ENCODE data around the gene PRDX2.
"Not testable (repeated sequence)": the region's sequence is repeated elsewhere in the genome, so short reads cannot be mapped to it uniquely, and the experiment has no call there.

PRDX2 gene

DNA sequence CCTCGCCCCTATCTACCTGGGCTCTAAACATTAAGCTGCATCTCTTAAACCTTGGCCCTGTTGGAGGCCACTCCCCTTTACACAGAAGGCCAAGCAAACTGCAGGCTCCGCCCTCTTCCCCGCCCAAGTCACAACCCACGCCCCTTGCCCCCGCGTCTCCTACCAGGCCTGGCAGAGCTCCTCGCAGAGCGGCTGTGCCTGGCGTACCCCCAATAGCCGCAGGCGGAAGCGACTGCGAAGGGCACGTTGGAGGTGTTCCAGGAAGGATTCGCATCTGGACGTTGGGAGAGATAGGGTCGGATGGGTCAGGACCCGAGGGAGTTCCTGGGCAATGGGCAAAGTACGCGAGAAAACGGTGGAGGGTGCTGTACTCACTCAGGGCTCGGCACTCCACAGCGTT is 26.9 kb upstream of the PRDX2 start:
- no peak for DNase-seq

- no peak for DNase-seq
These were observed 23.9 kb upstream of the PRDX2 start for GRCh38 chr19:12825254-12826131.

- DNase-seq, result no peak
These were observed 20.2 kb upstream of the PRDX2 start for GRCh38 chr19:12821761-12822160.

DNA sequence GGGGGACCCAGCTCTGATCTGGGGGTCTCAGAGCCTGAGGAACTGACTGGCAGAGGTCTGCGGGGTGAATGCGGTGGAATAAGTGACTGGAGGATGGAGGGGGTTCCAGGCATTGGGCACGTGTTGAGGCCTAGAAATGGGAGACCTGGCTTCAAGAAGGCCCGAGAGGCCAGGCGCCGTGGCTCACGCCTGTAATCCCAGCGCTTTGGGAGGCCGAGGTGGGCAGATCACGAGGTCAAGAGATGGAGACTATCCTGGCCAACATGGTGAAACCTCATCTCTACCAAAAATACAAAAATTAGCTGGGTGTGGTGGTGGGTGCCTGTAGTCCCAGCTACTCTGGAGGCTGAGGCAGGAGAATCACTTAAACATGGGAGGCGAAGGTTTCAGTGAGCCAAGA is 16.2 kb upstream of the PRDX2 start:
- not testable (repeated sequence) for DNase-seq

DNA sequence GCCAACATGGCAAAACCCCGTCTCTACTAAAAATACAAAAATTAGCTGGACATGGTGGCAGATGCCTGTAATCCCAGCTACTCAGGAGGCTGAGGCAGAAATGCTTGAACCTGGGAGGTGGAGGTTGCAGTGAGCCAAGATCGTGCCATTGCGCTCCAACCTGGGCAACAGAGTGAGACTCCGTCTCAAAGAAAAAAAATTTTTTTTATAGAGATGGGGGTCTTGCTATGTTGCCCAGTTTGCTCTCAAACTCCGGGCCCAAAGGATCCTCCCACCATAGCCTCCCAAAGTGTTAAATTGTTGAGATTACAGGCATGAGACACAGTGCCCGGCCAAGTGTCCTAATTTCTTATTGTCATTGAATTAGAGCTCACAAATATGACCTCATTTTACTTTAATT is 15.6 kb upstream of the PRDX2 start:
- DNase-seq, result not testable (repeated sequence)

DNA sequence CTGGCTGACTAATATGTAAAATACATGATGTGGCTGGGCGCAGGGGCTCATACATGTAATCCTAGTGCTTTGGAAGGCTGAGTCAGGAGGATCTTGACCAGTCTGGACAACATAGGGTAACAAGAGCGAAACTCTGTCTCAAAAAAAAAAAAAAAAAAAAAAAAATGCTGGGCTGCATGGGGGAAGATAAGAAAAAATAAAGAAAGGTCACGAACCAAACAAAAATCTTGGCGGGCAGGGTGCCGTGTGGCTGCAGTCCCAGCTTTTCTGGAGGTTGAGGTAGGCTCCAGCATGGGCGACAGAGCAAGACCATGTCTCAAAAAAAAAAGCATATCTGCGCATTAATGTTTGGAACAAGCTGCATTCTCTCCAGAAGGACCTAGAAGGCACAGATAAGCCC is 13.5 kb upstream of the PRDX2 start:
- no peak for DNase-seq

DNA sequence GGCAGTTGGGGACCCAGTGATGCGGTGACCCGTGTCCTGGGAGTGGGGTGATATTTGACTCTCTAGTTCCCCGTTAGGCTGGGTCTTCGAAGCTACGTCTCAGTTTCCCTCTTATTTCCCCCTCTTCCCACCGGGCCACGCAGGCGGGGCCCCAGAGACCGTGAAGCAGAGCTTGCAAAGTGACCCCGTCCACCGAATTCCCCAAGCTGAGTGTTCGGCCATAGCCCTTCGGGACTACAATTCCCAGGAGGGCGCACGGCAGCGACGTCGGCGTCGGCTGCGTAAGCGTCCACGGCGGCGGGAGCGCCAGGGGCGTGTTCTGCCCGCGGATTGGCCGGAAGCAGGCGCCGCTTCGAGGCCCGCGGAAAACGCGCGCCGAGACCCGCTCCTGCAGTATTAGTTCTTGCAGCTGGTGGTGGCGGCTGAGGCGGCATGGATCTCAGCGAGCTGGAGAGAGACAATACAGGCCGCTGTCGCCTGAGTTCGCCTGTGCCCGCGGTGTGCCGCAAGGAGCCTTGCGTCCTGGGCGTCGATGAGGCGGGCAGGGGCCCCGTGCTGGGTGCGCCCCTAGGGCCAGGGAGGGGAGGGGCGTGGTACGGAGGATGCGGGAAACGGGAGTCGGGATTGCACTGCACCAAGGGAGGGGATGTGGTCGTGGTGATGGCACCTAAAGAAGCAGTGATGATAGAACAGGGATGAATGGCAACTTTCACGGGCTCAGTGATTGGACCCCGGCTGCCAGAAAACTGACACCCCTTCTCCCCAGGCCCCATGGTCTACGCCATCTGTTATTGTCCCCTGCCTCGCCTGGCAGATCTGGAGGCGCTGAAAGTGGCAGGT is 4.9 kb upstream of the PRDX2 start, which contains the start of gene RNASEH2A:
Gene RNASEH2A, plus strand, starts transcription at position 343 of the 840 bp plus-strand sequence. Its CDS starts 90 bp downstream, at position 433.
- DNase-seq, result peak in 56 of 58 donors; percentile 28 to 94 (median 80)

DNA sequence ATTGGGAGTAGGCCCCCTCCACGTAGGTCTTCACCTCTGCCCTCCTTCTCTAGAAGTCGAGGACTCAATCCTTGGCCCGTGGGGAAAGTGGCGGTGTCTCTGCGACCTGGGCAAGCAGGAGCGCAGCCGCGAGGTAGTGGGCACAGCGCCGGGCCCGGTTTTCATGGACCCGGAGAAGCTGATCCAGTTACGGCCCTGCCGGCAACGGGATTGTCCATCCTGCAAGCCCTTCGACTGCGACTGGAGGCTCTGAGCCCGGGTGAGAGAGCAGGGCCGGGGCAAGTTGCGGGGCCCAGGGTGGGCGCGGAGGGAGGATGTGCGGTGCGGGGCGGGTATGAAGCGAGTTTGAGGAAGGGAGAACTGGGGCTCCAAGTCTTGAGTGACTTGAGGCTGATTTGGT is 2.5 kb upstream of the PRDX2 start:
- DNase-seq, result no peak

- DNase-seq, result peak in 8 of 58 donors; percentile 14 to 59 (median 50)
These were observed 887 bp upstream of the PRDX2 start for GRCh38 chr19:12802267-12803106.

DNA sequence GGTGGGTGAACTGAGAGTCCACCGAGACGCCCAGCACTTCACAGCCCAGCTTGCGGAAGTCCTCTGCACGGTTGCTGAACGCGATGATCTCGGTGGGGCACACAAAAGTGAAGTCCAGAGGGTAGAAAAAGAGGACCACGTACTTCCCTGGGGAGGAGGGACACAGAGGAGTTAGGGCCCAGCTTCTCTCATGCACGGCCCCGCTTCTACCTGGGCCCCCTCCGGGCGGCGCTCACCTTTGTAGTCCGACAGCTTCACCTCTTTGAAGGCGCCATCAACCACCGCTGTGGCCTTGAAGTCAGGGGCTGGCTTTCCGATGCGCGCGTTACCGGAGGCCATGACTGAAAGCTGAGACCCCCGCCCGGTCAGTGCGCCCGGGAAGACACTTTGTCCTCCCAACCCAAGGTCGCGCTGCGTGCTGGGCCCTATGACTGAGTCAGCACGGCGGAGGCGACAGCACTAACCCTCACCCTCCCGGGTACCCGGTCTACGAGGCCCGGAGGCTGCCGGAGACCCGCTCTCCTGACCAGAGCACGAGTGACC is 606 bp downstream of the PRDX2 start:
- DNase-seq, result peak in 9 of 58 donors; percentile 17 to 50 (median 39)

- no peak for DNase-seq
These were observed 1.2 kb downstream of the PRDX2 start for GRCh38 chr19:12800466-12800770.

- no peak for DNase-seq
These were observed 1.7 kb downstream of the PRDX2 start for GRCh38 chr19:12799742-12800465.

DNA sequence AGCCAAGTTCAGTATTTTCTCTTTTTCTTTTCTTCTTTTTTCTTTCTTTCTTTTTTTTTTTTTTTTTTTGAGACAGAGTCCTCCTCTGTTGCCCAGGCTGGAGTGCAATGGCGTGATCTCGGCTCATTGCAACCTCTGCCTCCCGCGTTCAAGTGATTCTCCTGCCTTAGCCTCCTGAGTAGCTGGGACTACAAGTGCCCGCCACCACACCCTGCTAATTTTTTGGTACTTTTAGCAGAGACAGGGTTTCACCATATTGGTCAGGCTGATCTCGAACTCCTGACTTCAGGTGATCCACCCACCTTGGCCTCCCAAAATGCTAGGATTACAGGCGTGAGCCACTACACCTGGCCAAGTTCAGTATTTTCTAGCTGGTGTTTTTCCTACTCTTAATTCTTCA is 4.0 kb downstream of the PRDX2 start:
- not testable (repeated sequence) for DNase-seq

- no peak for DNase-seq
These were observed 4.4 kb downstream of the PRDX2 start for GRCh38 chr19:12797141-12797587.

GRCh38 chr19:12796146-12797071 is 5.2 kb downstream of the PRDX2 start:
- peak in 55 of 58 donors; percentile 13 to 79 (median 56) for DNase-seq

- no peak for DNase-seq
These were observed 6.6 kb downstream of the PRDX2 start for GRCh38 chr19:12794971-12795381.

DNA sequence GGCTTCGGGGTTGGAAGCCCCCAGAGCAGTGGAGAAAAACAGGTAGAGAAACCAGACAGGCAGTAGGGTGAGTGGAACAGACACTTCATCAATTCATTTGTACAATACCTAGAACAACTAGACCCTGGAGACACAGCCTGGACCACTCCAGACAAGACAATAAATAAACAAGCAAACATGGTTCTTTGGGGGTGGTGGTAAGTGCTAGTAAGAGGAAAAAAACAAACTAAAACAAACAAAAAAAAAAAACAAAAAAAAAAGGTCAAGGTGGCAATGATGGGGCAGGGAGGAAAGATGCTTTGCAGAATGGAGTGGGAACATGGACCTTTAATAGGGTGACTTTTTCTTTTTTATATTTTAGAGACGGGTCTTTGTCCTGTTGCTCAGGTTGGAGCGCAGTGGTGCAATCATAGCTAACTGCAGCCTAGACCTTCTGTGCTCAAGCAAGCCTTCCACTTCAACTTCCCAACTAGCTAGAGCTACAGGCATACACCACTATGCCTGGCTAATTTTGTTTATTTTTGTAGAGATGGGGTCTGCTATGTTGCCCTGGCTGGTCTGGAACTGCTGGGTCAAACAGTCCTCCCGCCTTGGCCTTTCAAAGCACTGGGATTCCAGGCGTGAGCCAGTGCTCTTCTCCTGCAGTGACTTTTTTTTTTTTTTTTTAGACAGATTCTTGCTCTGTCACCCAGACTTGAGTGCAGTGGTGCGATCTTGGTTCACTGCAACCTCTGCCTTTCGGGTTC is 7.2 kb downstream of the PRDX2 start:
- no peak for DNase-seq

Data from anterior cingulate cortex (tissue), 58 donors.